HG03558 (cell line): ENCODE measurements around the gene TNS4.

Experiments
- ATAC-seq: cut with Tn5 transposase; IDR thresholded peaks from one replicate; pipeline ENCODE4 v1.9.1; 2021; ENCODE audit warnings: moderate number of reproducible peaks; ENCODE audit not compliant: unreplicated experiment; ENCODE audit errors: extremely low read depth

The TNS4 gene

GRCh38 chr17:40443988-40444899, 57.2 kb downstream of the TNS4 start:
- no peak for ATAC-seq

DNA sequence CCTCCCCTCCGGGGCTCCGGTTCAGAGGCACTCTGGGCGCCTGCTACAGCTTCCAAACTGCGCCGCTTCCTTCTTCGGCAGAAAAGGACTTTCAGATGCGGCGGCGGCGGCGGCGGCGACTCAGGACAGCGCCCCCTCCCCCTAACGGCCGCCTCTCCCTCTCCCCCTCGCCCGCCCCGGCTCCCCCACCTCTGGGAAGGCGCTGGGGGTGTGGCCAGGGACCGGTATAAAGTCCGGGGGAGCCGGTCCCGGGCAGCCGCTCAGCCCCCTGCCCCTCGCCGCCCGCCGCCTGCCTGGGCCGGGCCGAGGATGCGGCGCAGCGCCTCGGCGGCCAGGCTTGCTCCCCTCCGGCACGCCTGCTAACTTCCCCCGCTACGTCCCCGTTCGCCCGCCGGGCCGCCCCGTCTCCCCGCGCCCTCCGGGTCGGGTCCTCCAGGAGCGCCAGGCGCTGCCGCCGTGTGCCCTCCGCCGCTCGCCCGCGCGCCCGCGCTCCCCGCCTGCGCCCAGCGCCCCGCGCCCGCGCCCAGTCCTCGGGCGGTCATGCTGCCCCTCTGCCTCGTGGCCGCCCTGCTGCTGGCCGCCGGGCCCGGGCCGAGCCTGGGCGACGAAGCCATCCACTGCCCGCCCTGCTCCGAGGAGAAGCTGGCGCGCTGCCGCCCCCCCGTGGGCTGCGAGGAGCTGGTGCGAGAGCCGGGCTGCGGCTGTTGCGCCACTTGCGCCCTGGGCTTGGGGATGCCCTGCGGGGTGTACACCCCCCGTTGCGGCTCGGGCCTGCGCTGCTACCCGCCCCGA, 58.0 kb downstream of the TNS4 start, which contains the start of gene IGFBP4:
Gene IGFBP4, plus strand, starts transcription at position 255 of the 792 bp plus-strand sequence. Its CDS starts 286 bp downstream, at position 541.
- no peak for ATAC-seq

- ATAC-seq, result no peak
Observed at GRCh38 chr17:40442392-40443195, 58.8 kb downstream of the TNS4 start.

GRCh38 chr17:40440166-40440565, 61.3 kb downstream of the TNS4 start:
- no peak for ATAC-seq

DNA sequence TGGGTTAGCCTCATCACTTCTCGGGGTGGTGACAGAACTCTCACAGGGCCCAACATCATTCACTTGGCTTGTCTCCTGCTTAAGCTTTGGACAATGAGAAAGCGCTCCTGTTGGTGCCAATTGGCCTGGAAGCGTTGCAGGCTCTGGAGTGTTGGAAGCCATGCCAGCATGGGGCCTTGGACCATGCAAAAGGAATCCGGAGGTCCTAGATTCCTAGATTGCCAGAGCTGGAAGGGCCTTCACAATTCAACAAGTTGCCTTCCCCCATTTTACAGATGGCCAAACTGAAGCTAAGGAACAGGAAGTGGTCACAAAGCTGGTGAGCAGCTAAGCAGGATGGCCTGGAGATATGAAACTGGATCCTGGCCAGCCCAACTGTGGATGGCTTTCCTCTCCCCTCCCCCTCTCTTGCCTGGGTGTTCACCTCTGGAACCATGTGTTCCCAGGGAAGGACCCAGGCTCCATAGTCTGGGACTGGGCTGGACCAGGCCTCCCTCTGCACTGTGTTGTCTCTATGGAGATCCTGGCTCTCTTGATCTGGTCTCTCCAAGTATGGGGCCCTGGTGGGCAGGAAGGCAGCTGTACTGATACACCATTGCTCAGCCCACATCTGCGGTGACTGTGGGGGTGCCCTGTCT, 64.2 kb downstream of the TNS4 start:
- ATAC-seq, result no peak

DNA sequence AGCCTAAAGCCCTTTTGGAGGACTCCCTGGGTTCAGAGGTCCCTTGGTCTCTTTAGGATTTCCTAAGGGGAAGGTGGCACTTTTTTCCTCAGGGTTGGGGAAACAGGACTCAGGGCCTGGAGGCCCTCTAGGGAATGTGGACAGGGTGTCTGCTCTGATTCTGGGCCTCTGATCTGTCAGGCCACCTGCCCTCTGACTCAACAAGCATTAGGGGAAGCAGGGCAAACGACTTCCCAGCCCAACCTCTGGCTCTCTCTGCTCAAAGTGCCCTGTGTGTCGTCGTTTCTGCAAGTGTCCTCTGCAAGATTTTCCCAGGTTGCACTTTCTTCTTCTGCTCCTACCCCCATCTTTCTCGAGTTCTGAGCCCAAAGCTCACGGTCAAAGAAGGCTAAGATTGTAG, 64.8 kb downstream of the TNS4 start:
- no peak for ATAC-seq

GRCh38 chr17:40433551-40434415, 67.6 kb downstream of the TNS4 start:
- ATAC-seq, result no peak

DNA sequence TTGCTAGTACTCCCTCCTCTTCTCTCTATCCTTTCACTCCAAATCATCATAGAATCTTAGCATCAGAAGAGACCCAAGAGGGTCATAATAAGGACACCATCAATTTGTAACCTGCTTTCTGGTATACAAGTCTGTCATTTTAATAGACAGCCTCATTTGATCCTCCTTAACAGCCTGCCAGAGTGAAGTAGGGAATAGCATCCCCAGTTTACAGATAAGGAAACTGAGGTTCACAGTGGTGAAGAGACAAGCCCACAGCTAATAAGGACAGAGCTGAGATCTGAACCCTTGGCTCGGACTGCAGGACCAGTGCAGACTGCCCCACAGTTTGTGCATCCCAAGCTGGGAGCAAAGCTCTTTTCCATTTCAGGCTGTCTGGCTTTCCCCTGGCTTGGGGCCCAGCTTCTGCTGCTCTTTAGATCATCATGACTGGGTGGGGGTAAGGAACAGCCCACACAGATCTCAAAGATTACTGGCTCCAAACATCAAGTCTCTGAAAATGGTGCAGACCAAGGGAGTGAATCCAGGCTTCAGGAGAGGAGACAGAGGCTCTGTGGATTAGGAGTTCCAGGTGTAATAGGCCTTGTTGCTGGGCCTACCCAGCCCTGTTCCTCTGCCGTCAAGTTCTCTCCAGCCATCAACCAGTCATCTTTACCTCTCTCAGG, 68.4 kb downstream of the TNS4 start:
- ATAC-seq, result no peak

DNA sequence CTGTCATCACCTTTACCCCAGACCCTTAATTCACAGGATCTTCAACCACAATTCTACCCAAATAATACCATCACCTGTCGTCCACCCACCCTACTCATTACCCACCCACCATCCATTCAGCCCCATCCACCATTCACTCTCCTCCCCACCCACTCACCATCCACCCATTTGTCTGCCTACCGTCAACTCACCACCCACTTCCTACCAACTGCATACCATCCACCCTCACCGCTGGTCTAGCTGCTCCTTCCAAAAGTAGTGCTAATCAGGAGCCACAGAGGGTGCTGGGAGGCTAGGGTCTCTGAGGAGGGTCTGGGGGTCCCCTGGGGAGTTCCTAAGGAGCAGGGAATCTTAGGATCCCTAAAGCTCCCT, 70.2 kb downstream of the TNS4 start:
- no peak for ATAC-seq

DNA sequence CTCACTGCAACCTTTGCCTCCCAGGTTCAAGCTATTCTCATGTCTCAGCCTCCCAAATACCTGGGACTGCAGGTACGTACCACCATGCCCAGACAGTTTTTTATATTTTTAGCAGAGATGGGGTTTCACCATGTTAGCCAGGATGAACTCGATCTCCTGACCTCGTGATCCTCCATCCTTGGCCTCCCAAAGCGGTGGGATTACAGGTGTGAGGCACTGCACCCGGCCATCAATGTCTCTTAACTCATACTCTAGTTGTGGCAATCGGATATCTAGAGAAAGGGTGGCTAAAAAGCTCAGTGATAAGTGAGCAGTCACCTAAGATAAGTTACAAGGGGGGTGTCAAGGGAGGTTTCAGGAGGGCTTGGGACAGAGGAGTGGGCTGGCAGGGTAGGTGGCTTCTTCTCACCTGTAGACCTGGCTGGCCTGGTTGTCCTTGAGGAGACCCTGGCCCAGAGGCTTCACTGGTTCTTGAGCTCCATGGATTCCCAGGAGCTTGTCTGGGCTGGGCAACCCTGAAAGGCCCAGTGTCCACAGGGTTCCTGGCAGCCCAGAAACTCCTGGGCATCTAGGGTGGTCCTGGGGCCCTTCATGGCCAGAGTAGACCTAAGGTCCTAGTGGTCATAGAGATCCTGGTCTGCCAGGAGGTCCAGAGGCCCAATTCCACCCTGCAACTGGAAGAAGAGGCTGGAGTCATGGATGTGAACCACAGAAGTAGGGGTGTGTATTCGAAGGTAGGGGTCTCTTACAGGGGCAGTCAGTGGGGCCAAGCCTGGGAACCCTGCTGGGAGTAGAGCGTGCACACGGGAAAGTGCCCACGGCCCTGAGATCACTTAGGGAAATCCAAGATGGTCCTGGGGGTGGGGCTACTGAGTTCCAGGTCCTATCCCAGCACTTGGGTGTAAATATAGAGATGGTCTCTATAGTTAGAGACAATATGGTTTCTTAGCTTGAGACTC, 70.9 kb downstream of the TNS4 start:
- ATAC-seq, result no peak

DNA sequence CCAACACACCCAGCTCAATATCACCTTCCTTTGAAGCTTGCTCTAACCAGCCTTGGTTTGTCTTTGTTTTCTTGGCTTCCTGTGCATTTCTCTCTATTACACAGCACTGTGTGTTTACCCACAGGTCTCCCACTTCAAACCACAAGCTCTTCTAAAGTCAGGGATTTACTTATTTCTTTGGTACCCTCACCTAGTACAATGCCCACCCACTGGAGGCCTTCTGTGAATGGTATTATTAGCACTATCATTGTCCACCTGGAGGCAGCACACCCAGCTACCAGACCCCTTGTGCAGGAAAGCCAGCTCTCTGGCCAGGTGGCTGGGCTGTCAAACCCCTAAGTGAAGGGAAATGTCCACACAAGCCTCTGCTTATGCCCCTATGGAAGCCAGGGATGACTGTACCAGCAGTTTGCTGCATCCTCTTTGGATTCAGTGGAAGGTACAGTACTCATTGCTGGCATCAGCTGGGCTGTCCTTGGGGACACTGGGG, 74.4 kb downstream of the TNS4 start:
- no peak for ATAC-seq
